Fibroblast of pulmonary artery (primary cell): ENCODE results near the gene FHDC1.

Experiments used
- DNase-seq: peaks from one replicate; pipeline ENCODE4 v3.0.0-alpha.2; 2010; ENCODE audit warnings: low read depth
- H3K4me3 ChIP-seq: replicated peaks from 2 replicates; pipeline ENCODE4 v1.5.1; 2011; ENCODE audit warnings: low read depth, mild to moderate bottlenecking, control low read depth, low read length, moderate library complexity
- CTCF ChIP-seq: IDR thresholded peaks from 2 replicates; pipeline ENCODE4 v1.5.1; 2011; ENCODE audit warnings: mild to moderate bottlenecking, control low read depth, low read length, inconsistent platforms; ENCODE audit errors: missing control alignments

FHDC1 gene

GRCh38 chr4:152949930-152950329 is 13.8 kb downstream of the FHDC1 start:
- DNase-seq = no peak
- no peak overlapping the region for H3K4me3 ChIP-seq
- no peak for TF ChIP-seq CTCF

- no peak for TF ChIP-seq CTCF
- H3K4me3 ChIP-seq = no peak overlapping the region
- DNase-seq = no peak
These were observed 14.5 kb downstream of the FHDC1 start for GRCh38 chr4:152950402-152951274.

GRCh38 chr4:152951348-152951747 is 15.2 kb downstream of the FHDC1 start:
- H3K4me3 ChIP-seq = no peak overlapping the region
- DNase-seq = no peak
- no peak for TF ChIP-seq CTCF

- no peak for TF ChIP-seq CTCF
- no peak for DNase-seq
- H3K4me3 ChIP-seq = no peak overlapping the region
These were observed 17.4 kb downstream of the FHDC1 start for GRCh38 chr4:152953514-152953913.

GRCh38 chr4:152954741-152955140 is 18.6 kb downstream of the FHDC1 start:
- DNase-seq = no peak
- no peak overlapping the region for H3K4me3 ChIP-seq
- TF ChIP-seq CTCF = no peak

- no peak overlapping the region for H3K4me3 ChIP-seq
- DNase-seq = no peak
- no peak for TF ChIP-seq CTCF
These were observed 20.0 kb downstream of the FHDC1 start for GRCh38 chr4:152956147-152956546.
